HG02943 (cell line): ENCODE data around the gene MOB3A.

Source experiments
- ATAC-seq: cut with Tn5 transposase; IDR thresholded peaks from one replicate; pipeline ENCODE4 v1.9.1; 2021; ENCODE audit warnings: mild to moderate bottlenecking, low read depth, moderate library complexity; ENCODE audit not compliant: unreplicated experiment

Gene MOB3A

DNA sequence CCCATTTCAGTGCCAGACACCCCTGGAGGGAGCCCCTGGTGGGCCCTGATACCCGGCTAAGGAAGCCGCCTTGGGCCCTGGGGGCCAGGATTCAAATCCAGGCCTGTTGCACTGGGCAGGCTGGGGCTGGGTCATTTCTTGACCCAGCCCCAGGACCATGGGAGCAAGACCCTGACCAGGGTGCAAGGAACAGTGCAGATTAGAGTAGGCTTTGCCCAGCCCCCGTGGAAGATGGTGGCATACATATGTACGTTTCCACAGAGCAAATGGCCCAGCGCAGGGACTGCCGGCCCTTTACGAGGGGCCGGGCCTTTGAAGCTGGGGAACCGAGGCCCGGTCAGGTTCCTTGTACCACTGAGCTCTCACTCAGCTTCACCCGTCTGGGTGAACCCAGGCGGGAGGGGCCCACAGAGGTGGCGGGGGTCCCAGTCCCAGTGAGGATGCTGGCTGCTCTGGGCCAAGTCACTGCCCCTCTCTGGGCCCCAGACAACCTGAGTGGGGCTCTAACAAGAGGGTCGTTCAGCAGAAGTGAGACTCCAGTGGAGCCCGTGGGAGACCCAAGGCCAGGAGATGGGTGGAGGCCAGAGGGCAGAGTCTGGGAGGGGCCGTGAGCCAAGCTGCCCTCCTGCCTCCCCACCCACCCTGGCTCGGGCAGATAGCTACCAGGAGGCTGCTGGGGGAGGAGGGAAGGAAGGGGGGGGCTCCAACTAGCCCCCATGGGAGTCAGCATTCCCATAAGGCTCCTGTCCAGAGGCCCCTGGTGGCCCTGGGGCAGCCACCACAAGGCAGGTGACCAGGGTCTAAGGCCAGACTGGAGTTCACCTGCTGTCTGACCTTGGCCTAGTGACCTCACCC lies 47.8 kb downstream of the MOB3A start:
- ATAC-seq = no peak

DNA sequence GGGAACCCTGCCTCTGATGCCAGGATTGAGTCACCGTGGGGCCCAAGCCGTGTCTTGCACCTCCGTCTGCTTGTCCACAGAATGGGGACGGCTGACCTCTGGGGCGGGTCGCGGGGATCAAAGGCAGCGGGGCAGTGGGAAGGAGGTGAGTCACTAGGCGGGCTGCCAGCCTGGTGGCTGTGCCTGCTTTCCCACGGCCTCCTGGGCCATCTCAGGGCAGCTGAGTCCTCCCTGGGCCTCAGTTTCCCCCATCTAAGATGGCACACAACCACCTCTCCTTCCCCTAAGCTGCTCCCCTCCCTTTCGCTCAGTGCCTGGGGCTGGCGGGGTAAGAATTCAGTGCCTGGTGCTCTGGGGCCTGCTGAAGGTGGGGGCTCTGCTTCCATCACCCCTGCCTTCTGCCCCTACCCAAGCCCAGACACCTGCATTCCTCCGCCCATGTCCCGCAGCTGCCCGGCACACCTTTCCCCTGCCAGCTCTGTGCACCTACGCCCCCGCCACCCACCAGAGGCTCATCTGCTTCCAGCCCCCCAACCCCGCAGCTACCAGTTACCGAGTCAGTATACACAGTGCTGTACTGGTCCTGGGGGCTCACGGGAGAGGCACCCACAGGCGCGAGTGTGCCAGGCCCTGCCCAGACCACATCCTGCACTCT lies 48.5 kb downstream of the MOB3A start:
- ATAC-seq = no peak

- no peak for ATAC-seq
These were observed 49.1 kb downstream of the MOB3A start for GRCh38 chr19:2047076-2047448.

- no peak for ATAC-seq
These were observed 49.8 kb downstream of the MOB3A start for GRCh38 chr19:2046046-2046907.

DNA sequence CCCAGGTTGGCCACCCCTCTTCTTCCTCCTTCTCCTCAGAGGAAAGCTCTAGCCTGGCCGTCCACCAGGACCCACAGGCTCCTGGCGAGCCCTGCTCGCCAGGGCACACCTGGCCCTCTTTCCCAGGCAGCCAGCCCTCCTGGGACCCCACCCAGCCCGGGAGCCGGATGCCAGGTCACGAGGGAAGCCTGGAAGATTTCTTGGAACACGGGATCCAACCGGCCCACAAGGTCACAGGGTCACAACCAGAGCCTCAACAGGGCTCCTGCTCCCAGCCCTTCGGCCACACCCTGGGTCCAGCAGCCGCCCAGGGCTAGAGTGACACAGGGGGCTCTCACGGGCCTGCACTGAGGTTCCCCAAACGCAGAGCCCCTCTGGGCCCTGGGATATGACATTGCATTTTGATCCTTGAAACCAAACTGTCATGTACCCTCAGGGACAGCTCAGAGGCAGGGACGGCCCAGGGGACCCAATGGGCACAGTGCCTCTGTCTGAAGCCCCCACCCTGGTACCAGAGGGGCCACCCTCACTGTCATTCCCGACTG lies 50.6 kb downstream of the MOB3A start:
- ATAC-seq = no peak

DNA sequence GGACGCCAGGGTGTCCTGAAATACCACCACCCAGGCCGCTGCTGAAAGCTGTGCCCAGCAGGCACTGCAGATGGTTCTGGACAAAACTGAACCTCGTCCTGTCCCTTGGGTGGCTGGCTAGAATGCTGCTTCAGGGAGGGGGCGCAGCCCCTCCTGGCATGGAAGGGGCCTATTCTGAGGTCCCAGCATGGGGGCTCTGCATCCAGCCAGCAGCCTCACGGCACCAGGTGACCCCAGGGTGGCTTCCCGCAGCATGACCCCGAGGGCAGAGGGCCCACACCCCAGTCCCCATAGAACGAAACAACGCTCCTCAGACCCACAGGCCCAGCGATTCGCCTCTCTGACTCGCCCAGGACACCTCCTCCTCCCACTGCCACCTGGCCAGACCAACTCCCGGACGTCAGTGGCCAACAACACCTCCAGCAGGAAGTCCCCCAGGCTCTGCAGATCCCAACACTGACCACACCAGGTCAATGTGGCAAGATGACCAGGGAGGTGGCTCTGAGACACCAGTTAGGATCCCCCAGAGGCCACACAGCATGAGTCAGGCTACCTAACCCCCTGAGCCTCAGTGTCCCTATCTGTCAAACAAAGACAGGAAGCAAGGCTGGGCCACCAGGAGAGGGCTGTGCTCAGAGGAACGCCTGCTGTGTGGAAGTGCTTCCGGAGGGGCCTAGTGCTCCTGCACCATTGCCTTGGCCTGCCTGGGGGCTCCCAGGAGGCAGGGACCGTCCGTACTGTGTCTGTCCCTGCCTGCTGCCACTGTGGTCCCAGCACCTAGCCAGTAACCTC lies 51.2 kb downstream of the MOB3A start:
- ATAC-seq = no peak

- no peak for ATAC-seq
These were observed 52.0 kb downstream of the MOB3A start for GRCh38 chr19:2043961-2044708.

- no peak for ATAC-seq
These were observed 52.9 kb downstream of the MOB3A start for GRCh38 chr19:2043251-2043641.

DNA sequence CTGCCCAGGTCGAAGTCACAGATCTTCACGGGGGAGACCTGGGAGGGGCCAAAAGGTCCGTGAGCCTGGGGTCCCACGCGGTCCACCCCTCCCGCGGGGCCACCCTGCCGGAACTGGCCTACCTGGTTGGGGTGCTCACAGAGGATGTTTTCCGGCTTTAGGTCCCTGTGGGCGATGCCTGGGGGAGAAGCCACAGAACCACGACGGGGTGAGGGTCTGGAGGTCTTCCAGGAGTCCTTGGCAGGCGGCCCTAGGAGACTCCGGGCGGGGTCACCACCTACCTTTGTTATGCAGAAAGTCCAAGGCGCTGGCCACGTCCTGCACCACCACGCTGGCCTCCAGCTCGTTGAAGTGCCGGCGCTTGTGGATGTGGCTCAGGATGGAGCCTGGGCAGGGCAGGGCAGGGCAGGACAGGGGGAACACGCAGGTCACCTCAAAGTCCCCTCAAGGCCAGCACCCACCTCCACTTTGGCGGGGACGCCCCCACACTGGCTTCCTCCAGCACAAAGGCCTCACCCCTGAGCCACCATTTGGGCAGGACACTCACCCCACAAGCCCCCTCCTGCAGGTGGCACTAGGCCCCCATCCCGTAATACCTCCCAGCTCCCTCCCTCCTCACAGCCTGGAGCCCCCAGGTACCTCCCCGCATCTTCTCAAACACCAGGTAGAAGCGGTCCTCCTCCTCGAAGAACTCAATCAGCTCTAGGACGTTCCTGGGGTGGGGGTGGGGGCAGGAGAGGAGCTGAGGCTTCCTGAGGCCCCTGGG lies 53.5 kb downstream of the MOB3A start:
- no peak for ATAC-seq

DNA sequence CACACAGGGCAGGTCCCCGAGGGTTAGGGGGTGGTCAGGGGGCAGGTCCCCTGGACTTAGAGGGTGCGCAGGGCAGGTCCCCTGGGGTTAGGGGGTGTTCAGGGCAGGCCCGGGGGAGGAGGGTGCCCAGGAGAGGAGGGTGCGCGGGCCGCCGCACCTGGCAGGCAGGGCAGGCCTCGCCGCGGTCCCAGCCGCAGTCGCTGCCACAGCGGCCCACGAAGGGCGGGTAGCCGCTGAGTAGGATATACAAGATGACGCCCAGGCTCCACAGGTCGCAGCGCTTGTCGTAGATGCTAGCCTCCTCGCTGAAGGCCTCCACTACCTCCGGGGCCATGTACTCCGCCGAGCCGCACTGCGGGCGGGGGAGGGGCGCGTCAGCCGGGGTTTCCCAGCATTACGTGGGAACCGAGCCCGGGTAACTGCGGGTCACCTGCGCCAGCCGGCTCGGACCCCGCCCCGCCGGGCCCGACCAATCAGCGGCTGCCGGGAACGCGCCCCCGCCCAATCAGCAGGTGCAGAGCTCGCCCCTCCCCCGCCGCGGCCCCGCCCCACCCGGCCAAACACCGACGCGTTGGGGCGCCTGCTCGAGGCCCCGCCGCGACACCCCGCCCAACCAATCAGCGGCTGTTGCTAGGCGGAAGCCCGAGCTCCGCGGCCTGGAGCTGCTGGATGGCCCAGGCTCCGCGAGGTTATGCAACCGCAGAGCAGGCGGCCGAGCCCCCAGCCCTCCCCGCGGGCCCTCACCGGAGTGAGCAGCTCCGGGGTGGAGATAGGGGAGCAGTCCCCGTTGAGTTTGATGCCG lies 54.2 kb downstream of the MOB3A start:
- ATAC-seq = peak; percentile 48

GRCh38 chr19:2041433-2041682 lies 54.8 kb downstream of the MOB3A start:
- no peak for ATAC-seq

DNA sequence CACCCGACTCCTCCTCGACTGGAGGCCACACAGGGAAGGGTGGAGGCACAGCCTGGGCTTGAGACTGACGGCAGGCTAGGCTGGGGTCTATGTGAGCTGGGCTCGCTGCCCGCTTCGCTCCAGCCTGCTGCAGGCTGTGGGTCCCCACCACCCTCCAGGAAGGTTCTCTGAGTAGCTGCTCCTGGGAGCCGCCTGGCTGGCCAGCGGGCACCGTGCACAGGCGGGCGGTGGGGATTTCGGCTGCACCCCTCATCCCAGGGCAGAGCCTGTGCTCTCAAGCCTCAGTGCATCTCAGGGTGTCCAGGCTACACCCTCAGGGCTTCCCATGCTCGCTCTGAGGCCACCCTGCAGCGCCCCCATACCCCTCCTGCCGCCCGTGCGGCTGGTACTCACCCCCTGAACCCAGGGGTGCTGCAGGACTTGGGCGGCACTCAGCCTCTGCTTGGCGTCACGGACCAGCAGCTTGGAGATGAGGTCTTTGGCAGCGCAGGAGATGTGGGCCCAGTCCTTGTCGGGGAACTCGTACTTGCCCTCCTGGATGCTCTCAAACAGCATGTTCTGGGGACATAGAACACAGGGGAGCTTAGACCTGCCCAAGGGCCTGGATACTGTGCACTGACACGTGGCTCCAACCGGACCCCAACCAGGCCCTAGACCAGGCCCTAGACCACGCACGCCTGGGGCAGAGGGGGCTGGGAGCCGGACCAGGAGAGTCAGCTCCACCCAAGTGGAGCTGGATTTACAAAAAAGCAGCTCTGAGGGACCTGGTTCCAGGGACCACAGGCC lies 55.3 kb downstream of the MOB3A start:
- ATAC-seq = no peak

- no peak for ATAC-seq
These were observed 56.0 kb downstream of the MOB3A start for GRCh38 chr19:2039959-2040646.

- no peak for ATAC-seq
These were observed 56.8 kb downstream of the MOB3A start for GRCh38 chr19:2039089-2039958.

DNA sequence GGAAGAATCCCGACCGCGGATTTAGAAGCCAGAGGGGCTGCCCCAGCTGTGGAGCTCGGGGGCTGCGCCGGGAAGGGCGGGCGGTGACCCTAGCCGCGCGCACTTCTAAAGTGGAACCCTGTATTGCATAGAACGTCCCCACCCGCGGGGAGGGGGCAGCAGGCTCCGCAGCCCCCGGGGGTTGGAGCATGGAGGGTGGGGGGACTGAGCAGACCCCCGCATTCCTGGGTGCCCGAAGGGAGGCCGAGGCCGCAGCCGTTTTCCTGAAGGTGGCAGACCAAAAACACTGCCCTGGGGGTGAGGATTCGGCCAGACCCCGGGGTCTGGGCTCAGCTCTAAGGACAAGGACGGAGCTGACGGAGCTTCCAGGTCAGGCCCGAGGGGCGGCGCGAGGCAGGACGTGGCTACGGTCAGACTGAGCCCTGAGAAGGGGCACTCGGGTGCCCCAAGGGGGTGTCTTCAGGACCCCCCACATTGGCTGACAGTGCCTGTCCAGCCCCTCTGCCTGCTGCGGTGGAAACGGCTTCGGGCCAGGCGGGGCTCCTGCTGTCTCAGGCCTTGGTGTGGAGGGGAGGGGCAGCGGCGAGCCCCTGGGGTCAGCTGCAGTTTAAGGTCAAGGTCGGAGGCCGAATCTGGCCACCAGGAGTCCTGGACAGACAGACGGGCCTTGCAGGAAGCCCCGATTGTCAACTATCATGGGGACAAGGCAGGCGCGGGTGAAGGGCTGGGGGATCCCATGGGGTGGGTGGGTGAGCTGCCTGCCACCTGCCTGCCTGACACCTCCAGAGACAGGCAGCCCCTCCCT lies 57.6 kb downstream of the MOB3A start:
- no peak for ATAC-seq
